K562 (cell line): ENCODE results near the gene RNF217. TPM values are rescaled to one million over a fixed set of nuclear protein-coding genes. Genes with fewer than 3 reads are reported as not detected.

Source experiments
- ATAC-seq: fragments of 200-7000 bp; cut with Tn5 transposase; 3 replicates; pipeline ENCODE4 v1.9.1; 2020; ENCODE audit warnings: moderate library complexity
- BruUV-seq: library from RNA; stranded (reverse); fragments of 400-500 nt; replicated peaks from 2 replicates; lab custom pipeline; 2021; lab: Mats Ljungman, UMichigan
- CTCF ChIA-PET: fragments of 300-600 bp; formaldehyde crosslinking; extraction: SDS; loops from one replicate; lab custom pipeline; 2021; ENCODE audit warnings: low intra/inter-chr PET ratio; lab: Yijun Ruan, JAX
- POLR2A ChIA-PET: fragments of 300-600, 350-650 bp; sonication (Branson Sonifier 250); formaldehyde crosslinking; extraction: SDS; loops from one replicate; lab custom pipeline; 2021; ENCODE audit warnings: antibody characterized with exemption, inconsistent platforms; lab: Yijun Ruan, JAX
- DNase-seq, 4 experiments: peaks; one replicate each; pipeline versions ENCODE4 v3.0.0 to v3.0.0-alpha.2; 2011 to 2018; ENCODE audit warnings: low spot score in 3 of 4, mixed read lengths in 3 of 4; ENCODE audit errors: extremely low read depth in 1 of 4
- FAIRE-seq: peaks from 2 replicates; lab custom pipeline; 2011; peaks lifted over from hg19 to GRCh38; lab: Jason Lieb, UNC
- H2AFZ ChIP-seq: 2 replicates; pipeline ENCODE4 v1.6.0; 2011; ENCODE audit warnings: low read depth, low read length, control low read depth, inconsistent platforms
- H3K27ac ChIP-seq: fragments of 200-600 bp; 3 replicates; pipeline ENCODE4 v1.8.0; 2011; ENCODE audit warnings: low read depth, mild to moderate bottlenecking, control low read depth, inconsistent platforms, low read length, moderate library complexity, mixed read lengths; ENCODE audit errors: extremely low read depth
- H3K27me3 ChIP-seq, 2 experiments: fragments of 300-600 bp in 1 of 2; 2 replicates in 1 of 2; 3 replicates in 1 of 2; pipeline versions ENCODE4 v1.6.0 to v1.8.0; 2011; ENCODE audit warnings: inconsistent platforms in 2 of 2, low read length in 2 of 2, mild to moderate bottlenecking in 1 of 2, mixed read lengths in 1 of 2, moderate library complexity in 1 of 2; ENCODE audit not compliant: control insufficient read depth in 2 of 2, insufficient read depth in 2 of 2
- H3K36me3 ChIP-seq: fragments of 300-600 bp; 3 replicates; pipeline ENCODE4 v1.8.0; 2011; ENCODE audit warnings: mild to moderate bottlenecking, low read length, inconsistent platforms; ENCODE audit not compliant: control insufficient read depth, insufficient read depth
- H3K4me1 ChIP-seq, 2 experiments: fragments of 200-600 bp in 1 of 2; replicated peaks in 1 of 2; 2 replicates in 1 of 2; 3 replicates in 1 of 2; pipeline versions ENCODE4 v1.5.1 to v1.8.0; 2011; ENCODE audit warnings: inconsistent platforms in 2 of 2, low read length in 2 of 2, mild to moderate bottlenecking in 1 of 2, mixed read lengths in 1 of 2, moderate library complexity in 1 of 2; ENCODE audit not compliant: control insufficient read depth in 2 of 2, insufficient read depth in 2 of 2
- H3K4me2 ChIP-seq: 2 replicates; pipeline ENCODE4 v1.6.1; 2011; ENCODE audit warnings: low read length, control low read depth, inconsistent platforms, mixed read lengths; ENCODE audit not compliant: insufficient read depth
- H3K4me3 ChIP-seq: fragments of 200-600 bp; sonication (generic), shearing (Covaris generic); 2 replicates; pipeline ENCODE4 v1.5.1; 2016; ENCODE audit warnings: control low read depth, inconsistent platforms
- H3K79me2 ChIP-seq: fragments of 200-600 bp; 3 replicates; pipeline ENCODE4 v1.8.0; 2011; ENCODE audit warnings: low read length, inconsistent platforms; ENCODE audit not compliant: control insufficient read depth, insufficient read depth
- H3K9ac ChIP-seq, 2 experiments: 2 replicates each; pipeline versions ENCODE4 v1.6.0 to v1.6.1; 2011; ENCODE audit warnings: low read depth in 2 of 2, low read length in 2 of 2, control low read depth in 1 of 2, inconsistent platforms in 1 of 2, mild to moderate bottlenecking in 1 of 2, mixed read lengths in 1 of 2; ENCODE audit not compliant: insufficient read depth in 1 of 2
- H3K9me1 ChIP-seq: one replicate; pipeline ENCODE4 v1.6.0; 2011; ENCODE audit warnings: inconsistent platforms, mild to moderate bottlenecking, low read length, moderate library complexity; ENCODE audit not compliant: control insufficient read depth, insufficient read depth
- H3K9me3 ChIP-seq: replicated peaks from 2 replicates; pipeline ENCODE4 v1.5.1; 2011; ENCODE audit warnings: low read depth, low read length, inconsistent platforms; ENCODE audit not compliant: control insufficient read depth, insufficient read depth
- H4K20me1 ChIP-seq: replicated peaks from 2 replicates; pipeline ENCODE4 v1.6.1; 2011; ENCODE audit warnings: low read length, inconsistent platforms, mixed read lengths; ENCODE audit not compliant: control insufficient read depth, insufficient read depth
- FUS ChIP-seq: fragments of 200-400 bp; formaldehyde crosslinking; optimal IDR thresholded peaks from 2 replicates; pipeline ENCODE3; 2017; ENCODE audit warnings: low read depth, low read length
- HNRNPH1 ChIP-seq: fragments of 200-400 bp; formaldehyde crosslinking; optimal IDR thresholded peaks from 2 replicates; pipeline ENCODE3; 2017; ENCODE audit warnings: low read depth, mild to moderate bottlenecking, low read length, moderate library complexity
- NCOA4 ChIP-seq: fragments of 450-650 bp; IDR thresholded peaks from 2 replicates; pipeline ENCODE4 v1.6.1; 2018; ENCODE audit warnings: mild to moderate bottlenecking; ENCODE audit not compliant: partially characterized antibody
- OTX1 ChIP-seq: fragments of 450-650 bp; formaldehyde crosslinking; IDR thresholded peaks from 2 replicates; pipeline ENCODE4 v1.4.0; 2022; ENCODE audit warnings: mild to moderate bottlenecking
- RBM39 ChIP-seq: fragments of 200-400 bp; formaldehyde crosslinking; optimal IDR thresholded peaks from 2 replicates; pipeline ENCODE3; 2018; ENCODE audit warnings: low read depth, low read length
- SIN3B ChIP-seq: fragments of 450-650 bp; IDR thresholded peaks from 2 replicates; pipeline ENCODE4 v1.6.1; 2017; ENCODE audit warnings: low read depth, mild to moderate bottlenecking, moderate library complexity
- SPI1 ChIP-seq: IDR thresholded peaks from 2 replicates; pipeline ENCODE4 v1.6.1; 2011; ENCODE audit warnings: low read depth, low read length, control low read depth, borderline replicate concordance
- STAT6 ChIP-seq: sonication (generic); formaldehyde crosslinking; IDR thresholded peaks from 2 replicates; pipeline ENCODE4 v1.8.1; 2023; ENCODE audit warnings: mild to moderate bottlenecking, missing genetic modification reagents
- SUPT5H ChIP-seq: fragments of 450-650 bp; IDR thresholded peaks from 2 replicates; pipeline ENCODE4 v1.6.1; 2016
- TAF7 ChIP-seq: fragments of 450-650 bp; IDR thresholded peaks from 2 replicates; pipeline ENCODE4 v1.6.1; 2016; ENCODE audit warnings: missing genetic modification characterization, missing compliant biosample characterization
- TBP ChIP-seq: optimal IDR thresholded peaks from 2 replicates; pipeline ENCODE3; 2011; ENCODE audit warnings: low read depth, low read length, improper control_type of control experiment
- ZC3H4 ChIP-seq: sonication (generic); formaldehyde crosslinking; IDR thresholded peaks from 2 replicates; pipeline ENCODE4 v1.9.0; 2021; ENCODE audit warnings: missing genetic modification reagents, borderline replicate concordance
- ZNF57 ChIP-seq: fragments of 450-650 bp; formaldehyde crosslinking; IDR thresholded peaks from 2 replicates; pipeline ENCODE4 v1.4.0; 2020; ENCODE audit warnings: mild to moderate bottlenecking, moderate library complexity
- ZNF586 ChIP-seq: fragments of 450-650 bp; formaldehyde crosslinking; conservative IDR thresholded peaks from 2 replicates; pipeline ENCODE4 v1.4.0; 2020; ENCODE audit warnings: mild to moderate bottlenecking, moderate library complexity
- WGBS: fragments of 100-300 bp; shearing (Covaris generic); methylation state at CpG from one replicate; pipeline ENCODE4 v1.1.6; 2016; ENCODE audit warnings: low coverage, mixed read lengths; ENCODE audit not compliant: insufficient coverage; ENCODE audit errors: missing lambda C conversion rate; 5-methylcytosine and 5-hydroxymethylcytosine counted together
- in situ Hi-C: fragments of 300-500 bp; cut with MboI; formaldehyde crosslinking; loops from 4 replicates; pipeline ENCODE4 v1.15.0; 2018; ENCODE audit warnings: inconsistent platforms, mixed read lengths
- intact Hi-C: fragments of 100-400 bp; cut with micrococcal nuclease; formaldehyde crosslinking; loops from 2 replicates; pipeline ENCODE4 v1.14.2; 2022
- polyA plus RNA-seq, 8 experiments: library from polyadenylated mRNA; depleted of rRNA in 4 of 8; stranded (reverse) in 5 of 8; unstranded in 3 of 8; fragments of >200 nt; fragmentation: Nextera tagmentation in 2 of 8; fragmentation: Illumina TruSeq in 1 of 8; extraction: Ambion mirVana in 2 of 8; extraction: Trizol in 1 of 8; gene quantifications; 2 replicates each; pipeline versions ENCODE4 v1.2.1 to v1.2.3, GENCODE V29; 2011 to 2014; ENCODE audit warnings: inconsistent platforms in 1 of 8, missing spikeins in 1 of 8
- total RNA-seq, 7 experiments: library from RNA; depleted of rRNA in 6 of 7; stranded (reverse); fragments of >200 nt in 6 of 7; fragmentation: Illumina TruSeq in 2 of 7; extraction: Trizol in 2 of 7; gene quantifications; 2 replicates each; pipeline versions ENCODE4 v1.2.1 to v1.2.3, GENCODE V29; 2011 to 2021; ENCODE audit warnings: low replicate concordance in 1 of 7
- TF ChIP-seq, protein P1 (sequence below): fragments of 450-650 bp; IDR thresholded peaks from 2 replicates; pipeline ENCODE4 v1.7.0; 2016; ENCODE audit warnings: borderline replicate concordance

The RNF217 gene
- total and polyA plus RNA-seq, 9 of the 15 experiments (the other 6 are each of a cell fraction or from before 2014, with no cell fraction given), result 2.9 to 25.6 (median 12.0) TPM

- Histone ChIP-seq H3K36me3 (no peaks in the 10 kb centered on the region), H3K27me3 (no peaks in the 10 kb centered on the region), H2AFZ (no peak overlapping the region), H3K4me3 (no peak overlapping the region), H3K9me1 (no peaks in the 10 kb centered on the region), H3K79me2 (no peaks in the 10 kb centered on the region), H3K9ac (no peak overlapping the region), H3K9me3 (no peaks in the 10 kb centered on the region), H3K27ac (no peak overlapping the region), H3K4me2 (no peak overlapping the region), H4K20me1 (no peaks in the 10 kb centered on the region), H3K4me1 (no peaks in the 10 kb centered on the region)
- POLR2A ChIA-PET, result interaction anchor here (0.6 kb wide), 1 partner anchor 319 kb away, joined by 3 read pairs; no protein-coding TSS in a partner anchor
- intact Hi-C loops (no loop called here), in situ Hi-C loops (no loop called here)
- no peak for FAIRE-seq
- no peak for DNase-seq
- CTCF ChIA-PET, result no interaction called here
- no peak for ATAC-seq
- TF ChIP-seq SIN3B, result no peak
- TF ChIP-seq OTX1 (CRISPR knock-in tag), result no peak
- TF ChIP-seq FUS, result no peak
- no peak for TF ChIP-seq TAF7 (tag)
- no peak for TF ChIP-seq SUPT5H
- WGBS, result 48% methylated on average over 2 of the region's 2 CpGs
- no TSS peak for BruUV-seq
Observed at GRCh38 chr6:124927806-124928205, 34.4 kb upstream of the RNF217 start.

GRCh38 chr6:124928851-124929250 is 33.4 kb upstream of the RNF217 start:
- Histone ChIP-seq H3K27ac (no peak overlapping the region), H3K4me3 (no peak overlapping the region), H3K4me2 (no peak overlapping the region), H4K20me1 (no peaks in the 10 kb centered on the region), H3K9me1 (no peaks in the 10 kb centered on the region), H3K36me3 (no peaks in the 10 kb centered on the region), H3K9ac (no peak overlapping the region), H3K79me2 (no peaks in the 10 kb centered on the region), H3K4me1 (no peaks in the 10 kb centered on the region), H3K9me3 (no peaks in the 10 kb centered on the region), H2AFZ (no peak overlapping the region), H3K27me3 (no peaks in the 10 kb centered on the region)
- no TSS peak for BruUV-seq
- FAIRE-seq, result no peak
- POLR2A ChIA-PET, result no interaction called here
- CTCF ChIA-PET, result no interaction called here
- WGBS, result 36% methylated on average over 4 of the region's 4 CpGs
- DNase-seq, result no peak
- in situ Hi-C loops (no loop called here), intact Hi-C loops (no loop called here)
- no peak for ATAC-seq
- TF ChIP-seq STAT6 (CRISPR knock-in tag), result no peak
- no peak for TF ChIP-seq ZNF57
- TF ChIP-seq ZC3H4 (CRISPR knock-in tag), result no peak
- no peak for TF ChIP-seq HNRNPH1
- TF ChIP-seq NCOA4, result no peak
- no peak for TF ChIP-seq RBM39
- TF ChIP-seq SPI1, result no peak
- no peak for TF ChIP-seq TBP
- no peak for TF ChIP-seq ZNF586
- TF ChIP-seq, protein P1, sequence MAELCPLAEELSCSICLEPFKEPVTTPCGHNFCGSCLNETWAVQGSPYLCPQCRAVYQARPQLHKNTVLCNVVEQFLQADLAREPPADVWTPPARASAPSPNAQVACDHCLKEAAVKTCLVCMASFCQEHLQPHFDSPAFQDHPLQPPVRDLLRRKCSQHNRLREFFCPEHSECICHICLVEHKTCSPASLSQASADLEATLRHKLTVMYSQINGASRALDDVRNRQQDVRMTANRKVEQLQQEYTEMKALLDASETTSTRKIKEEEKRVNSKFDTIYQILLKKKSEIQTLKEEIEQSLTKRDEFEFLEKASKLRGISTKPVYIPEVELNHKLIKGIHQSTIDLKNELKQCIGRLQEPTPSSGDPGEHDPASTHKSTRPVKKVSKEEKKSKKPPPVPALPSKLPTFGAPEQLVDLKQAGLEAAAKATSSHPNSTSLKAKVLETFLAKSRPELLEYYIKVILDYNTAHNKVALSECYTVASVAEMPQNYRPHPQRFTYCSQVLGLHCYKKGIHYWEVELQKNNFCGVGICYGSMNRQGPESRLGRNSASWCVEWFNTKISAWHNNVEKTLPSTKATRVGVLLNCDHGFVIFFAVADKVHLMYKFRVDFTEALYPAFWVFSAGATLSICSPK, result no peak
